Renal cortex interstitium (tissue), 11 donors: ENCODE results near the gene CXCL8. TPM values are rescaled to one million over a fixed set of nuclear protein-coding genes. Genes with fewer than 3 reads are reported as not detected.

Source experiments
- DNase-seq, 11 donors: peaks; one replicate each; pipeline ENCODE4 v3.0.0-alpha.2; 2013; ENCODE audit warnings: low read depth in 9 of 11, low spot score in 4 of 11; ENCODE audit errors: extremely low read depth in 1 of 11
- polyA plus RNA-seq, 3 donors: library from polyadenylated mRNA; unstranded; fragments of 120-200 nt; gene quantifications; one replicate each; pipeline ENCODE4 v1.2.1, GENCODE V29; 2013; ENCODE audit not compliant: insufficient read length in 3 of 3

CXCL8 gene
- polyA plus RNA-seq, 3 donors = 0.57 to 4.3 (median 1.4) TPM

DNA sequence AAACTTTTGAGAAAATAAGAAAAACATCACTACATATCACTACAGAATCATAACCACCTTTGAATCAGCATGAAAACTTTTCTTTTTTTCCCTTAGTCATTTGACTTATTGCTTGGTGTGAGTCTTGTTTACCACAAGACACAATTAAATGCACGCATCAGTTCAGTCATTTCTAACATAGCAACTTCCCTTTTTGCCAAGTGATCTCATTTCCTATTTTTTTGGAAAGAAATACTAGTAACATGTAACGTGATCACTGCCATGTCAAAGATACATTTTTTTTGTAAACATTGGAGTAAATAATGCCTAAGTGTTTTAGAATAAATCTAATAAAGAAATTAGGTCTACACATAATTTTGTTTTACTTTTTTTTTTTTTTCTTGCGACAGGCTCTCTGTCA, 5.1 kb upstream of the CXCL8 start:
- DNase-seq = no peak

GRCh38 chr4:73741031-73741749, 821 bp downstream of the CXCL8 start:
- no peak for DNase-seq

DNA sequence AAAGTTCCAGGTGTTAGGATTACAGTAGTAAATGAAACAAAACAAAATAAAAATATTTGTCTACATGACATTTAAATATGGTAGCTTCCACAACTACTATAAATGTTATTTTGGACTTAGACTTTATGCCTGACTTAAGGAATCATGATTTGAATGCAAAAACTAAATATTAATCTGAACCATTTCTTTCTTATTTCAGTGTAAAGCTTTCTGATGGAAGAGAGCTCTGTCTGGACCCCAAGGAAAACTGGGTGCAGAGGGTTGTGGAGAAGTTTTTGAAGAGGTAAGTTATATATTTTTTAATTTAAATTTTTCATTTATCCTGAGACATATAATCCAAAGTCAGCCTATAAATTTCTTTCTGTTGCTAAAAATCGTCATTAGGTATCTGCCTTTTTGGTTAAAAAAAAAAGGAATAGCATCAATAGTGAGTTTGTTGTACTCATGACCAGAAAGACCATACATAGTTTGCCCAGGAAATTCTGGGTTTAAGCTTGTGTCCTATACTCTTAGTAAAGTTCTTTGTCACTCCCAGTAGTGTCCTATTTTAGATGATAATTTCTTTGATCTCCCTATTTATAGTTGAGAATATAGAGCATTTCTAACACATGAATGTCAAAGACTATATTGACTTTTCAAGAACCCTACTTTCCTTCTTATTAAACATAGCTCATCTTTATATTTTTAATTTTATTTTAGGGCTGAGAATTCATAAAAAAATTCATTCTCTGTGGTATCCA, 1.6 kb downstream of the CXCL8 start:
- DNase-seq = no peak

- no peak for DNase-seq
Observed at GRCh38 chr4:73742490-73743160, 2.3 kb downstream of the CXCL8 start.

GRCh38 chr4:73743281-73743680, 2.9 kb downstream of the CXCL8 start:
- DNase-seq = no peak

DNA sequence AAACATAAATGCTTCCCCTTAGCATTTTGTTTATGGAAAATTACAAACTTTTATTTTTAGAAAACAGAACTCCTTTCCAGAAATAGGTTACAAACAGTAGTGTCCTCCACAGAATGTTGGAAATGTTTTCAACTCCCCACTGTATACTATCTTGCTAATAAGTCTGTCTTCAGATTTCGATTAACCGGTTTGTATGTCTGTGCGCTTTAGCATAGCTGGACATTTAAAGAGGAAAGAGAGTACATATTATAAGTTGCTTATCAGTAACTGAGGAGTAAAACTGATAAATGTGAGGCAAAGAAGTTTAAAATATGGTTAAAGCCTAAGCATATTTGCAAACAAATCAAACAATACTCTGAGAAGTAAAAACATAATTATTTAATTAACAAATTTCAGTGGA, 3.4 kb downstream of the CXCL8 start:
- no peak for DNase-seq

- DNase-seq = no peak
Observed at GRCh38 chr4:73744203-73744602, 3.8 kb downstream of the CXCL8 start.

GRCh38 chr4:73750730-73751129, 10.4 kb downstream of the CXCL8 start:
- no peak for DNase-seq

DNA sequence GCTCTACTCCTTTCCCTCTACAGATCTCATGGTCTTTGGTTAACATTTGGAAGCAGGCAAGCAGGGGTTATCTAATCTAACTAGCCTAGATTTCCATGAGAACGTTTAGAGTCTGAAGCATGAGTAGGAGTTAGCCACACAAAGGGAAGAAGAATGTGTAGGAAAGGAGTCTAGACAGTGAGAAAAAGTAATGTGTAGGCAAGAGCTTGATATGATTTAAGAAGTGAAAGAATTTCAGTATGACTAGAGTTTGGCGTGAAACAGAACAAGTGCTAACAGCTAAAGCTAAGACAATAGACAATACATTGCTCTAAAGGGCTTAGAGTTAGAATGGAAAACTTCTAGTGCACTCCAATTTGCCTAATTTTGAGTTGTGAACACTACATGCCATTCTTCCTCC, 10.8 kb downstream of the CXCL8 start:
- DNase-seq = no peak

DNA sequence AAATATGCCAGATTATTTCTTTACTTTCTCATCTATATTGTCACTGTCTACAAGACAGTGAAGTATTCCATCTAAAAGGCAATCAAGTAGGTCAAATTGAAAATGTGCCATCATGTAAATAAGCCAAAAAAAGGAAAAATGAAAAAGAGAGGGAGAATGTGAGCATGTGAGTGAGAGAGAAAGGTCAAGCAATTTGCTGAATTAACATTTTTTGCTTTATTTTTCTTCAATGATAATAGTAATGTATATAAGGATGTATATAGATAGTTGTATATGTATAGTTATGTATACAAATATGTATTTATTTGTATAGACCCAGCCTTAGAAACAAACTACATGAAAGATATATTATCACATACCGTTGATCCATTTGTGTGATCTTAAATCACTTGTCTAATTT, 11.5 kb downstream of the CXCL8 start:
- no peak for DNase-seq

GRCh38 chr4:73752424-73752823, 12.1 kb downstream of the CXCL8 start:
- DNase-seq = no peak

GRCh38 chr4:73753215-73753614, 12.8 kb downstream of the CXCL8 start:
- no peak for DNase-seq

DNA sequence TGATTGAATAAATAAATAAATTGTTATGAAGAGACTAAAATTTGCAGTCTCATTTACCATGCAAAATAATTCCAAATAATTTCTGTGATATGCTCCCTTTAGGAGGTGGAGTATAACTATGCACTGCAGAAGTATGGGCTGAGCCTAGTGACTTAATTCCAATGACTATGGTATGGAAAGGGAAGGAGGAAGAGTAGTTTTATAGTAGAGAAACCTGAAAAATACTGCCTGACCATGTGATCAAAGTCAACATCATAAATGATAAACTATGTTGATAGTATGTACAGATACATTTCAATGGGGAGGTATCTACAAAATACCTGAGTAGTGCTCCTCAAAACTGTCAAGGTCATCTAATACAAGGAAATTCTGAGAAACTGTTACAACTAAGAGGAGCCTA, 14.6 kb downstream of the CXCL8 start:
- DNase-seq = no peak

DNA sequence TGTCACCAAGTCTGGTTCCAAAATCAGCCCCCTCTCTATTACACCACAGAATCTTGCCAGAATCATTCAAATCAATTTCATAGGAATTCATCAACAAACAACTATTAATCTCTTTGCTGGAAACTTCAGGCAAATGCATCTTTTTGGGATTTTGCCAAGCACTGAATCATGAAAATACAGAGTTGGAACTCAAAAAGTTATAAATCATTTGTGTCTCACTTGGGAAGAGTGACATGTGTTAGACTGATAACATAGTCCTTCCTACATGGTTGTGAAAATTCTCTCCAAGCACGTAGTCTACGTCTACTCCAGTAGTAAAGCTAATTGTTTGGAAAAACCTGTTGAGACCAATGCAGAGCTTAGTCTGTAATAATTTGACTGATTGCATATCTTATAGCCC, 19.0 kb downstream of the CXCL8 start:
- no peak for DNase-seq

GRCh38 chr4:73761856-73762255, 21.5 kb downstream of the CXCL8 start:
- no peak for DNase-seq

- DNase-seq = no peak
Observed at GRCh38 chr4:73762409-73762808, 22.0 kb downstream of the CXCL8 start.

DNA sequence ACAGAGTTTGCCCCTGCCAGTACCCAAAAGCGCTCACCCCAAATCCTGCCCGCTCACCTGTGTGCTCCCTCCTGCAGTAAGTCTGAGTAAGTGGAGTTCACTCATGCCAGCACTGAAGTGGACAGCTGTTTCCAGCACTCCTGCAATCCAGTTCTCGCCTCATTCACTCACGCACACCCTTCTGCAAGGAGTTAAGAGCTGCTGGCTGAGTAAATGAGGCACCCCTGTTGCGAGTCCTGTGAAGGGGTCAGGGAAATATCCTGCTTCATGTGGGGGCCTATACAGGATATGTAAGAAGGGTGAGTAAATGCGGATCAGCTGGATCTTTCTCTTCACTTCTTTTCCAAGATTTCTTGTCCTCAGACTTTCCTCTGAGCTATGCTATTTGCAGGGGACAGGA, 23.5 kb downstream of the CXCL8 start:
- no peak for DNase-seq

- no peak for DNase-seq
Observed at GRCh38 chr4:73764513-73764912, 24.1 kb downstream of the CXCL8 start.

DNA sequence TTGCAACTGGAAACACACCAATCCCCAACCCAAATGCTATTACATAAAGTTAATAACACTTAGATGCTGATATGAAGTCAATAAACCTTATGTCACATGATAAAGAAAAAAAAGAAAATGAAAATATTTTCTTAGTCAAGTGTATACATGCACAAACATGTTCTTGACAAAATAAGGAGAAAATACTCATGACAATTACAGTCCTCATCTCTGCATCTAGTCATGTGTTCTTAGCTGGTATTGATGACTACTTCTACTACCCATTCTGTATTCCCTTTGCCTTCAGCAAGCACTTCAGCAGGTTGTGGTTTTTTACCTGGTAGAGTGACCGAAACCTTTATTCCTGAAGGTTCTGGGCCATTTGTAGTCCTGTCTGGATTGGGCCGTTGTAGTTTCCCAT, 24.9 kb downstream of the CXCL8 start:
- DNase-seq = no peak

GRCh38 chr4:73770917-73771316, 30.5 kb downstream of the CXCL8 start:
- no peak for DNase-seq
